Bronchial epithelial cell (primary cell): ENCODE data around the gene DDX42. TPM values are rescaled to one million over a fixed set of nuclear protein-coding genes. Genes with fewer than 3 reads are reported as not detected.

ENCODE experiments used
- DNase-seq: peaks from one replicate; pipeline ENCODE4 v3.0.0-alpha.2; 2010; ENCODE audit warnings: low read depth
- FAIRE-seq: peaks from 2 replicates; lab custom pipeline; 2011; peaks lifted over from hg19 to GRCh38; lab: Jason Lieb, UNC
- H3K27me3 ChIP-seq: 2 replicates; pipeline ENCODE4 v1.5.1; 2011; ENCODE audit warnings: low read length; ENCODE audit not compliant: control insufficient read depth, insufficient read depth
- H3K36me3 ChIP-seq: 2 replicates; pipeline ENCODE4 v1.5.1; 2011; ENCODE audit warnings: low read length; ENCODE audit not compliant: control insufficient read depth, insufficient read depth
- H3K4me3 ChIP-seq: 2 replicates; pipeline ENCODE4 v1.5.1; 2011; ENCODE audit warnings: mild to moderate bottlenecking, low read depth, low read length, control low read depth
- CTCF ChIP-seq: IDR thresholded peaks from 2 replicates; pipeline ENCODE4 v1.5.1; 2011; ENCODE audit warnings: mild to moderate bottlenecking, moderate library complexity, low read length, control low read depth, inconsistent platforms; ENCODE audit not compliant: insufficient read depth, severe bottlenecking
- total RNA-seq: library from RNA; depleted of rRNA; stranded (reverse); fragments of >200 nt; gene quantifications from 2 replicates; pipeline ENCODE4 v1.2.1, GENCODE V29; 2014

DDX42 gene
- total RNA-seq, 1 donor from 2014 or later = 65.0 TPM

- H3K4me3 ChIP-seq = no peak overlapping the region
- peaks cover 27% of the 10 kb centered on the region for H3K36me3 ChIP-seq
- H3K27me3 ChIP-seq = no peaks in the 10 kb centered on the region
- DNase-seq (no peak), FAIRE-seq (no peak)
- TF ChIP-seq CTCF = no peak
These were observed 50.4 kb downstream of the DDX42 start for GRCh38 chr17:63824362-63824761.

- FAIRE-seq (no peak), DNase-seq (no peak)
- peaks cover 33% of the 10 kb centered on the region for H3K36me3 ChIP-seq
- H3K27me3 ChIP-seq = no peaks in the 10 kb centered on the region
- H3K4me3 ChIP-seq = peak overlapping the region; percentile 65
- TF ChIP-seq CTCF = peak; percentile 12
These were observed 52.6 kb downstream of the DDX42 start for GRCh38 chr17:63826468-63827001.

GRCh38 chr17:63827002-63827800 is 53.2 kb downstream of the DDX42 start, which contains the start of the genes FTSJ3 and PSMC5:
TSS of gene FTSJ3 (minus strand) at chr17:63827663. CDS start at chr17:63826902, 761 bp downstream.
TSS of gene PSMC5 (plus strand) at chr17:63827431. CDS start at chr17:63827491, 60 bp downstream.
- Histone ChIP-seq H3K36me3 (peaks cover 36% of the 10 kb centered on the region), H3K27me3 (no peaks in the 10 kb centered on the region), H3K4me3 (peak within 1 kb of the TSS; percentile 65)
- peak; percentile 90 for DNase-seq
- FAIRE-seq = peak; percentile 32
- peak; percentile 52 for TF ChIP-seq CTCF

- DNase-seq = no peak
- no peak for FAIRE-seq
- H3K27me3 ChIP-seq = no peaks in the 10 kb centered on the region
- peak overlapping the region; percentile 65 for H3K4me3 ChIP-seq
- no peak for TF ChIP-seq CTCF
- peaks cover 36% of the 10 kb centered on the region for H3K36me3 ChIP-seq
These were observed 53.8 kb downstream of the DDX42 start for GRCh38 chr17:63827801-63828221.

GRCh38 chr17:63828936-63829335 is 55.0 kb downstream of the DDX42 start:
- H3K4me3 ChIP-seq = no peak overlapping the region
- DNase-seq = no peak
- no peak for TF ChIP-seq CTCF
- no peaks in the 10 kb centered on the region for H3K27me3 ChIP-seq
- H3K36me3 ChIP-seq = peaks cover 44% of the 10 kb centered on the region
- FAIRE-seq = no peak
